ENCODE measurements around the gene MTHFD1L.

DNA sequence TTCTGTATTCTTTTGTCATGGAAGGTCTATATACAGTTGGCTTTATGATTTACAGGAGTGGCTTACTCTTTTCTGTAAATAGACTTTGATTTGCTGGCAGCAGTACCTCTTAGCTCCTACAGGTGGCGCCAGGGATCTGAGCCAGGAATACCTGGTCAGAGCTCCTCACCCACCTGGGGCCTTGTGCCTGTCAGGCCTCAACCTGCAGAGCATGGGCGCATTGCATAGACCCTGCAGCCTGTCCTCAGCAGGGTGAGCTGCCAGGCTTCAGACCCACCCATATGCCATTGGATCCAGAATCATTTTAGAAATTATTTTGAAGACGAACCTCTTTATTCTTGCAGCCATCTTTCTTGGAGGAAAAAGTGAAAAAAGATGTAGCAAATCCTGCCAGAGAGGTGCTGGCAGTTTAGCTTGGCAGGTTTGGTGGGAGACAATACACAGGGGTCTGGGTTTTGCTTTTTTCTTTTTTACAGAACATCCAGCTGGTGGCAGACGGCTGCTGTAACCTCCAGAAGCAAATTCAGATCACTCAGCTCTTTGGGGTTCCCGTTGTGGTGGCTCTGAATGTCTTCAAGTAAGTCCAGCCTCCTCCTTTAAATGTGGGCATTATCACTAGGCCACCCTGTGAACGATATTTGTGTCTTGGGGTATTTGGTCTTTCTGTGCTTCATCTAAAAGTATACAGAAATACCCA is 149.1 kb downstream of the MTHFD1L start:
- TF ChIP-seq, protein P1, sequence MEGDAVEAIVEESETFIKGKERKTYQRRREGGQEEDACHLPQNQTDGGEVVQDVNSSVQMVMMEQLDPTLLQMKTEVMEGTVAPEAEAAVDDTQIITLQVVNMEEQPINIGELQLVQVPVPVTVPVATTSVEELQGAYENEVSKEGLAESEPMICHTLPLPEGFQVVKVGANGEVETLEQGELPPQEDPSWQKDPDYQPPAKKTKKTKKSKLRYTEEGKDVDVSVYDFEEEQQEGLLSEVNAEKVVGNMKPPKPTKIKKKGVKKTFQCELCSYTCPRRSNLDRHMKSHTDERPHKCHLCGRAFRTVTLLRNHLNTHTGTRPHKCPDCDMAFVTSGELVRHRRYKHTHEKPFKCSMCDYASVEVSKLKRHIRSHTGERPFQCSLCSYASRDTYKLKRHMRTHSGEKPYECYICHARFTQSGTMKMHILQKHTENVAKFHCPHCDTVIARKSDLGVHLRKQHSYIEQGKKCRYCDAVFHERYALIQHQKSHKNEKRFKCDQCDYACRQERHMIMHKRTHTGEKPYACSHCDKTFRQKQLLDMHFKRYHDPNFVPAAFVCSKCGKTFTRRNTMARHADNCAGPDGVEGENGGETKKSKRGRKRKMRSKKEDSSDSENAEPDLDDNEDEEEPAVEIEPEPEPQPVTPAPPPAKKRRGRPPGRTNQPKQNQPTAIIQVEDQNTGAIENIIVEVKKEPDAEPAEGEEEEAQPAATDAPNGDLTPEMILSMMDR (IDR thresholded peaks at IDR 0.05; ENCODE audit: borderline replicate concordance, extremely low read depth, low read length, poor library complexity, severe bottlenecking), result peak; percentile 94
- TF ChIP-seq EZH2 (IDR thresholded peaks at IDR 0.05; ENCODE audit: borderline replicate concordance, low read depth, low read length, severe bottlenecking), result no peak

Data from DND-41 (cell line).